Activated naive CD4-positive, alpha-beta T cell (primary cell): Measurements from ENCODE around the gene VPS36.
"Not testable (repeated sequence)": the region's sequence is repeated elsewhere in the genome, so short reads cannot be mapped to it uniquely, and the experiment has no call there.

Experiments
- DNase-seq, 4 experiments: peaks; one replicate each; lab custom pipeline; 2025; lab: John Stamatoyannopoulos, UW

The VPS36 gene

DNA sequence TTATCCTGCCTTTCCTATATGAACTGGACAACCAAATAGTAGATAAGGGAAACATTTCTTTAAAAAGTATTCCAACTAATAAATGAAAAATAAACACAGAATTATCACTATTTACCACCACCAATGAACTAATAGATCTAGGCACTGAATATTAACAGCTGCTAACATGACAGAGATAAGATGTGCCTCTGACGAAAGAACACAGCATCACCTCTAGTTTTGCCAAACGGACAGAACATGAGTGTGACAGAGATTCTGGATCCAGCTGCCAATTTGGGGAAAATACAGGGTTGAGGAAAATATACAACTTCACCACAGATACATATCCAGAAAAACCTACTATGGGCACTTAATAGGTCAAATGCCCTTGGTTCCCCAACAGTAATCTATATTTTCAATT lies 18.0 kb downstream of the VPS36 start:
- no peak for DNase-seq

DNA sequence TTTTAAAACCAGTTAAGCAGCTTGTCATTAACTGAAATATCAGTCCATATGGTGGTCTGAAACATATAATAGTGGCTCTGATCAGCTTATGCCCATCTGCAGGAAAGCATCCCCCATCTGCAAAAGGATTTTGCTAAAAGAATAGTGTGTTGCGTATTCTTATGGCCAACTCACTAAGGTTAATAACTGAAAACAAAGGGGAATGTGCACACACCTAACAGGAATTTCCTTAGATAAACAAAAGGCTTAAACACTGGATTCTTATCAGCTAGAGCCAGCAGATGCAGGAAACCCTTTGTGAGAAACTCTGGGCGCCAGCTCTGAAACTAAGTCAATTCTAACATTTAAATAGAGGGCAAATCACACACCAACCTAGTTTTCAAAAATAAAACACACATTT lies 22.1 kb downstream of the VPS36 start:
- no peak for DNase-seq

DNA sequence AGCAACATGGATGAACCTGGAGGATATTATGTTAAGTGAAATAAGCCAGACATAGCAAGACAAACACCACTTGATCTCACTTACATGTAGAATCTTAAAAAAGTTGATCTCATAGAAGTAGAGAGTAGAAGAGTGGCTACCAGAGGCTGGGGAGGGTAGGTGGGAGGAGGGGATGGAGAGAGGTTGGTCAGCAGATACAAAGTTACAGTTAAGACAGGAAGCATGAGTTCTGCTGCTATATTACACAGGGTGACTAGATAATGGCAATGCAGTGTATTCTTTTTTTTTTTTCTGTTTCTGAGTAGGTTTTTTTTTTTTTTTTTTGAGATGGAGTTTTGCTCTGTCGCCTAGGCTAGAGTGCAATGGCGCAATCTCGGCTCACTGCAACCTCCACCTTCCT lies 29.2 kb downstream of the VPS36 start:
- no peak for DNase-seq

DNA sequence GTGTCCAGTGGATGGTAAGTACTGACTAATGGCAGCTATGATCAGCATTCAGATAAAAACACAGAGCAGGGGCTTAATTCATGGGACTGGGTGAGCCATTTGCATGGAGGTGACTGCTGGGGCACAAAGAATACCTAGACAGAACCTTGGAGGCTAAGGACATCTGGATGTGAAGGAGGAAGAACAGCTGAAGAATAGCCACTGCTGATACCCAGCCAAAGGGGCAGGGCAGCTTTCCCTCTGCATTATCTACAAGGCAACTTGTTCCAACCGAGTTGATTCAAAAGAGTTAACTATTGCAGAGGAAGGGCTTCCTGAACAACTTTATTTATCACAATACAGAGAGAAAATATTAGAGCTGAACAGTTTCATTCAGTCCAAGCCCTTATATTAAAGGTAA lies 31.4 kb downstream of the VPS36 start:
- no peak for DNase-seq

DNA sequence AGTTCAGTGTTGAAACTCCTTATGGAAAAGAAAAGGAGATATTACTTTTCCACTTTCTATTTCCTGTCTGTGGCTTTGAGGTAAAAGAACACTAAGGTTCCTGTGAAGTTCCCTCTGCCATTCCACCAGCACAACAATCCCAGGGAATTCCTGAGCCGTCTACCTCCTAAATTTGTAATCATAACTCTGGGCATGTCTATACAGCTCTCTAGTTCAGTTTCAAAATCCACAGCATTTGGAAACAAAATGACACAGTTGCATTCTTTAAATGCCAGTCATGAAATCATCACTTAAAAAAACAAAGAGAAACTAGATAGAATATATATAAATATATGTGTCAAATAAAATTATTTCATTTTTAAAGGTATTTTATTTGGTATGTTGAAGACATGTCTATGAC lies 35.5 kb downstream of the VPS36 start:
- no peak for DNase-seq

DNA sequence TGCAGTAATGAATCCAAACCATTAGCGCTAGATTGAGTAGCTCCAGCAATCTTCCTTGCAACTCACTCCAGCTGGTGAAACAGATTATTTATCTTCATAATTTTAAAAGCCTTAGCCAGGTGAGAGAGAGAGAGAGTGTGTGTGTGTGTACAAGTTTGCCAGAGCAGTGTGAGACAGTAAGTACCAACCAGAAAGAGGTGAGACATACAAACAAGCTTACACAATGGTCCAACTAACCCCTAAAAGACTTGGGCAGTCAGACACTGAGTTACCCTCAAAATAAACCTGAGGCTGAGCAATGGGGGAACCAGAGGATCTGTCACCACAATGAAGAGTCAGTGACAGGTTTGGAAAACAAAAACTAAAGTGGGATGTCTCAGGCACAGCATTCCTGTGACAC lies 36.4 kb downstream of the VPS36 start:
- no peak for DNase-seq

DNA sequence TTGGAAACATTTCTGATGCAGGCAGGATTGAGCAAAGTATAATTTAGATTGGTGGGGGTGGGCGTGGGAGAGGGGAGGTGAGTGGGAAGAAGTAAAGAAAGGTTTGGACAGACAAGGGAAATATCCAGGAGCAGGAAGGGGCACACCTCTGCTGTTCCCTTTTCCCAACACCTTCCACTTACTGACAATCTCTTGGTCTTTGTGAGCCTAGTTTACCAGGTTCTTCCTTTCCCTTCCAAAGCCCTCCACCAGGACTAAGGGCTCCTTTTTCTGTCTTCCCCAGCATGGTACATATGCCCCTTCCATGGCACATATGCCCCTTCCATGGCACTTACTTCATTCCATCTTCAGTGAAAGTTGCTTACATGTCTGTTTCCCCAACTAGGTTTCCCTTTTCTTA lies 38.3 kb downstream of the VPS36 start:
- no peak for DNase-seq

DNA sequence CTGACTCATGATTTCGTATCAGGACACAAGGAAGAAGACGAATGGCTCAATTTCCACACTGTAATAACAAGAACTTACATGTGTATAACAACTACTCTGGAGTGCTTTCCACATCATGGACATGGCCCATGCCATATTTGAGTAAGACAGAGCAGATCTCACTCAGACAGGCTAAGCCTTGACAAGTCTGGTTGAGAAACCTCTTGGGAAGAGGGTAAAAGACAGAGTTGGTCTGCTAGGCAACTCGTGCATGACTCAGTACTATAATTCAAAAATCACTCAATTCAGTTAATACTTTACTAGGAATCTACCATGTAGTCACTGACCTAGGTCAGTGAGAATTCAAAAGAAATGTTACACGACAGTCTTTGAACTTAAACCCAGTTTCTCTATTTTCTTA lies 38.8 kb downstream of the VPS36 start:
- no peak for DNase-seq

DNA sequence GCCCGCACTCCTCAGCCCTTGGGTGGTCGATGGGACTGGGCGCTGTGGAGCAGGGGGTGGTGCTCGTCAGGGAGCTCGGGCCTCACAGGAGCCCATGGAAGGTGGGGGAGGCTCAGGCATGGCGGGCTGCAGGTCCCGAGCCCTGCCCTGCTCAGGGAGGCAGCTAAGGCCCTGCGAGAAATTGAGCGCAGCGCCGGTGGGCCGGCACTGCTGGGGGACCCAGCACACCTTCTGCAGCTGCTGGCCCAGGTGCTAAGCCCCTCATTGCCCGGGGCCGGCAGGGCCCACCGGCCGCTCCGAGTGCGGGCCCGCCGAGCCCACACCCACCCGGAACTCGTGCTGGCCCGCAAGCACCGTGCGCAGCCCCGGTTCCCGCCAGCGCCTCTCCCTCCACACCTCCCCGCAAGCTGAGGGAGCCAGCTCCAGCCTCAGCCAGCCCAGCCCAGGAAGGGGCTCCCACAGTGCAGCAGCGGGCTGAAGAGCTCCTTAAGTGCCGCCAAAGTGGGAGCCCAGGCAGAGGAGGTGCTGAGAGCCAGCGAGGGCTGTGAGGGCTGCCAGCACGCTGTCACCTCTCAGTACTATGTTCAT lies 42.3 kb downstream of the VPS36 start:
- DNase-seq = not testable (repeated sequence)

DNA sequence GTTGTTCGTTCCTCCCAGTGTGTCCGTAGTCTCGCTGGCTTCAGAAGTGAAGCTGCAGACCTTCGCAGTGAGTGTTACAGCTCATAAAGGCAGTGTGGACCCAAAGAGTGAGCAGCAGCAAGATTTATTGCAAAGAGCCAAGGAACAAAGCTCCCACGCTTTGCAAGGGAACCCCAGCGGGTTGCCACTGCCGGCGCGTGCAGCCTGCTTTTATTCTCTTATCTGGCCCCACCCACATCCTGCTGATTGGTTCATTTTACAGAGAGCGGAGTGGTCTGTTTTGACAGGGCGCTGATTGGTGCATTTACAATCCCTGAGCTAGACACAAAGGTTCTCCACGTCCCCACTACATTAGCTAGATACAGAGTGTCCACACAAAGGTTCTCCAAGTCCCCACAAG lies 43.0 kb downstream of the VPS36 start:
- DNase-seq = not testable (repeated sequence)

DNA sequence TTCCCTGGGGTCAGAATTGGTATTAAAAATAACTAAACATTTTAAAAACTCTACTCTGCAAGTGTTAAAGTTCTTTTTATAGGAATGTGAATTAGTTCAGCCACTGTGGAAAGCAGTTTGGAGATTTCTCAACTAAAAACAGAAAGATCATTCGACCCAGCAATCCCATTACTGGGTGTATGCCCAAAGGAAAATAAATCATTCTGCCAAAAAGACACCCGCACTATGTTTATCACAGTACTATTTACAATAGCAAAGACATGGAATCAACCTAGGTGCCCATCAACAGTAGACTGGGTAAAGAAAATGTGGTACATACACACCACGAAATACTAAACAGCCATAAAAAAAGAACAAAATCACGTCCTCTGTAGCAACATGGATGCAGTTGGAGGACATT lies 43.8 kb downstream of the VPS36 start:
- no peak for DNase-seq

DNA sequence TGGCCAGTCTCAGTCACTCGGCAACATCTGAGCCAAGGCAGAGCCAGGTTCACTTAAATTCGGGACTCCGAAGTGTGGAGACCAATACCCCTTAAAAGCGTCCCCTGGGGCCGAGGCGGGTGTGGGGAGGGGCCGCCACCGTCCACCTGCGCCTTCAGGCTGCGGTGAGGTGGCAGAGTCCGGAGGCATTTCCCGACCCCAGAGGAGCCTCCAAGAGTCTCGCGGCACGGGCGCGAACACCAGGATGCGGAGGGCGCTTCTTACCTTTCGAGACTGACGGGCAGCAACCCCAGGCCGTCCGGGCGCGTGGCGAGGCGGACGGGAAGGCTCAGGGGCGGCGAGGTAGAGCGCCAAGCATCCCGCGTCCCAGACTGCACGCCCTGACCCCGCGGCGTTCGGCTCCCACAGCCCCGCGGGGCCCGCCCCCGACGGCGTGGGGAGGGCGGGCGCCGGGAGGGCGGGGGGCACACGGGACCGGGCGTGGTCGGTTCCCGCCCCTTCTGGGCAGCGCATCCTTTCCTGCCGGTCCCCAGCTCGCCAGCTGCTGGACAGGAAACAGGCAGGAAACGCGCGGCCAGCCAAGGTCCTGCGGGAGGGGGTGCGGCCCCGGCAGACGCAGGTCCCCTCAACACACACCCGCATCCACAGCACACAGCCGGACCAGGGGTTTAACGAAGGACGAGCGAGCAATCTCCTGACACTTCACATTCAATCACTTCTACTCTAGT lies 44.5 kb downstream of the VPS36 start, which contains the start of gene THSD1:
THSD1 (minus strand) TSS at position 406 of the 728 bp plus-strand sequence. CDS start 3,572 bp downstream, outside the sequence.
- no peak for DNase-seq

DNA sequence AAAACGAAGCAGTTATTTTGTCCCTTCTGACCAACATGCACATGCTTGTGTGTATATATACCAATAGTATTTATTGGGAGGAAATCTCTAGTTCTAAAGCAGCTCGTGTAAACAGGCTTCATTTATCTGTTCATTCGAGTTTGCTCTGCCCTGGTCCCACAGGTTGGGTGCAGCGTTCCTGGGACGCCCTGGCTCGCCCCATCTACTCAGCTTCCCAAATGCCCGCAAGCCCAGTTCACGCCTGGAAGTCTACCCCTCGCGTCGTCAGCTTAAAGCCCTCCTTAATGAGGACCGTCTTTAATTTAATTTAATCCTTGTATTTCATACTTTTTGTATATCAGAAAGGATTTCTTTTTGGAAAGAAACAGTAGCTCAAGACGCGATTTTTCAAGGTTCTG lies 45.1 kb downstream of the VPS36 start:
- no peak for DNase-seq

DNA sequence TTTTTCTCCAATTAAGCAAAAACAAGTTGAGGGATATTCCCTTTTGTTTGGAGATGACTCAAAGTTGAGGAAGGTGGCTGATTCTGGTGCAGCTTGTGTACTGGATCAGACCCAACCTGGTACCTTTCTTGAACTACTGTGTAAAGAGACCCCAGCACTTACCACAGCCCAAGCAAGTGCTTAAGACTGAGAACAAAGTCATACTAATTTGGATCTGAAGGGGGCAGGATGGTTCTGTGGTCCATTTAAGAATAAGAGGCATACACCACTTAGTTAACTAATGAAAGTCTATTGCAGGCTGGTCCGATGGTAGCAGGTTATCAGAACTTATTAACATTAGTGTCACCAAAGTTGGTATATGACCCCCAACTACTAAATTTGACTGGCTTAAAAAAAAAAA lies 50.7 kb downstream of the VPS36 start:
- DNase-seq = no peak

DNA sequence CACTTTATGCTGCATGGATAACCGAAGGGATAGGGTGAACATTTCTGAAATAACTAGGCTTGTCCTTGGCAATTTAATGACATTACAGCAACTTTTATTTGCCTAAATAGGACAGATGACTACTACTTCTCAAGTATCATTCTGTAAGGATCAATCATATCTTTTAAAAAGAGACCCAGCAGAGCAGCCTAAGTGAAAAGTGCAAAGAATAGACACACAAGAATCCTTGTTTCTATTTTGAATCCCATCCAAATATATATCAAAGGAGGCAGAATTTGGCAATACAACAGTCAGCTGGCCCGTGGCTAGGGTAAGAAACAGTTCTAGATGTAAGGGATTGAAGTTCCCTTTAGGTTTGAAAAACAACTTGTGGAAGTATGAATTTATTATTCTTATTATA lies 51.4 kb downstream of the VPS36 start:
- DNase-seq = no peak

DNA sequence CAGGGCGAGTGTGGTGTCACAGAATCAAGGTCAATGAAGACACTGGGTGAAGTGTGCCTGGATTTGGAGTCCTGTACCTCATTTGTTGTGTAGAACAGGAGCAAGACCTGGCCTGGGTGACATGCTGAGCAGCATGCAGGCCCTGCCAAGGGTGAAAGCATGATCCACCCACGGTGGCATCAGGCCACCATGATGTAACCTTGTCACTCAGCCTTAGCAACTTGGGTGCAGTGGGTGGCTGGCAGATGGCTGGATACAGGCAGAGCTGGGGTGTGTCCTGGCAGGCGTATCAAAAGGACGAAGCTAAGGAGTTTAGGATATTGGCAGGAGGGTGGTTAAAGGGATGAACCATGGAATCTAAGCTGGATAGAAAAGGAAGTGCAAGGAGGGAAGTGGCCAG lies 54.7 kb downstream of the VPS36 start:
- DNase-seq = no peak

DNA sequence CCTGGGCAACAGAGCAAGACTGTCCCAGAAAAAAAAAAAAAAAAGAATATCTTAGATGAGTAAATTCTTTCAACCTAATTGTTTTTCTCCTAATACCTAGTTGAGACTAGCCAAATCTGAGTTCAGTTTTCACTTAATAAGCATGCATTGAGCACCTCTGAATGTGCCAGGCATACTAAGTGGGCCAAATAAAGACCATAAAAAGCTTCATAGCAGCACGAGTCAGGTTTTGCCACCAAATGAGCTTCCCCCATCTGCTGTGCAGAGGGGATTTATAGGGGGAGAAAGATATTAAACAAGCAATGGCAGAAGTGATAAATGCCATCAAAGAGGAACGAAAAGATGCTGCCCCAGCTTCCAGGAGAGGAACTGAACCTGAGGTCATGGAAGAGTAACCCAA lies 55.8 kb downstream of the VPS36 start:
- no peak for DNase-seq

DNA sequence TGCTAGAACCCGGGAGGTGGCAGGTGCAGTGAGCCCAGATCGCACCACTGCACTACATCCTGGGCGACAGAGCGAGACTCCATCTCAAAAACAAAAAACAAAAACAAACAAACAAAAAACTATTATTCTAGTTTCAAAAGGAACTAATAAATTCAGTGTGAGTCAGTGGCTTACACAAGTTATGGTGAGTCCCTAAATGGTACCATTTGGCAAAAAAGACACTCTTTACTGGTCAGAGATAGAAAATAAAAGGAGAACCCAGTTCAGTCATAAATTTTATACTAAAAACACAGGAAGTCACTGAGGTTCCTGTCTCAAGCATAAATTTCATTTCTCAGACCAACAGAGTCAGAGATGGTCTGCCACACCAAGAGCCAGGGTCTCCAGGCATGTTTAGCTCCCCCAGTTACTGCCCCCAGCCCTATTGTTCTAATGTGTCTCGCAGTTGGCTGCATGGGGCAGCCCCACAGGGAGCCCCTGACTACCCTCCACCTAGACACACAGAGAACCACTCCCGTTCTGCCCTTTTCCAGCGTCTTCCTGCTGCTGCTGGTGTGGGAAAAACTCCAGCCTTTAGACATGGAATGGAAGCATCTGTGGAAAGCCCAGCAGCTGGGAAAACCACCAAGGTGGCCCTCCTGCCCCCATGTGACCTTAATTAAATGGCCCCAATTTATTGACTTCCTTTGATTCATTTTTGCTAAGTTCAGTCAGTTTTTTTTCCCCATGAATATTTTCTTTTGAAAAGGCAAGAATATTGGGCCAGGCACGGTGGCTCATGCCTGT lies 56.7 kb downstream of the VPS36 start:
- no peak for DNase-seq

DNA sequence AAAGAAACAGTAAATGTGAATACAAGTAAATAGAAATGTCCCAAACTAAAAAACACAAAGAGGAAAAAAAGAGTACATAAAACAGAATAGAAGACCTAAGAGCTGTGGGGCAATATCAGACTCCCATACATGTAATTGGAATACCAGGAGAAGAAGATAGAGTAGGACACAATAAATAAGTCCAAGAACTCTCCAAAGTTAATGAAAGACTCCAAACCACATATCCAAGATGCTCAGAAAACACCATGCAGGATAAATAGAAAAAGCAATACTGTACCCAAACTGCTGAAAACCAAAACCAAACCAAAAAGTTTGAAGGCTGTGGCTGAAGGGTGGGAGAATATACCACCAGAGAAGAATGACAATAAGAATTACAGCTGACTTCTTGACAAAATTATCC lies 62.7 kb downstream of the VPS36 start:
- DNase-seq = no peak

DNA sequence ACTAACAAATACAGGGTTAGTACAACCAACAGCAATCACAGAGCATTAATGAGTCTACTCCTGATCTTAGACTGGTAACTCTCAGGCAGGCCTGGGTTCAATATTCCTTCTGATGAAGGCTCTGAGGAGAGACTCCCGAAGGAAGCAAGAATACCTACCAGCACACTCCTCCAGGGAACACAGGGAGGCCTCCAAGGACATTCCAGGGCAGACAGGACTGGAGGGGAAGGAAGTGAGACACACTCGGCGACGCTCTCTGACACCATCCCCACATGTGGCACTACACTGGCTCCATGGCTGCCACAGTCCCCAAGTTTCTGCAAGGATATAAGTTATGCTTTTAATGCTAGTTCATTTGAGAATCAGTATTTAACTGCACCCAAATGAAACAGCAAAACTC lies 64.6 kb downstream of the VPS36 start:
- no peak for DNase-seq

DNA sequence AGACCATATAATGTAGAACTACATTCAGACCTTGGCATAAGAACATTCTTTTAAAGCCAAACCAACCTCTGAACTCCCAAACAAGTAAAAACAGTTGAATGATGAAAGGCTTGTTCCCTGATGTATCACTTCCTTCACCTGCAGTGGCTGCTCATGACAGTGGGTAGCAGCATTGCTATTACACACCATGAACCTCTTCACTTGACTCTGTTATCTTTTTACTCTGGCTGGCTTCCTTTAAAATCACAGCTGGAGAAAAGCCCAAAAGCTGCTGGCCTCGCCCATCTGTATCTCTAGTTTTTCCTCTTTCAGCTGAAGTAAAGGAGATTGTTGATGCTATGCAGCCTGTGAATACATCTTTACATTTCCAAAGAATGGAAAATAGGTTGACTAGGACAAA lies 67.1 kb downstream of the VPS36 start:
- no peak for DNase-seq

DNA sequence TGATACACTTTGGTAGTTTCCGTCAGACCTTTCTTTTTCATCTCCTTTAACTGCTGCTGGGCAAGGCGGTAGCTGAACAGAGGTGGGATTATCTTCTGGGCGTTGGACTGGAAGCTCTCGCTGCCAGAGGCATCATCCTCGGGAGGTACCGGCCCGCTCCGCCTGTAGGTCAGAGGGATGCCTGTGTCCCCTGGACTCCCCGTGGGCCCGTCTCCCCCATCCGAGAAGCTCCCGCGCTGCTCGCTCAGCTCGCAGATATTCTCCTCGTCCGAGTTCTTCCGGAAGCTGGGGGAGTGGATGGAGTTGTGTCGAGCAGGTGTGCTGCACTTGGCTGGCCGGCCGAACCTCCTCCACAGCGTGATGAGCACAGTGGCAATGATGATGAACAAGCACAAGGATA lies 72.1 kb downstream of the VPS36 start:
- no peak for DNase-seq

DNA sequence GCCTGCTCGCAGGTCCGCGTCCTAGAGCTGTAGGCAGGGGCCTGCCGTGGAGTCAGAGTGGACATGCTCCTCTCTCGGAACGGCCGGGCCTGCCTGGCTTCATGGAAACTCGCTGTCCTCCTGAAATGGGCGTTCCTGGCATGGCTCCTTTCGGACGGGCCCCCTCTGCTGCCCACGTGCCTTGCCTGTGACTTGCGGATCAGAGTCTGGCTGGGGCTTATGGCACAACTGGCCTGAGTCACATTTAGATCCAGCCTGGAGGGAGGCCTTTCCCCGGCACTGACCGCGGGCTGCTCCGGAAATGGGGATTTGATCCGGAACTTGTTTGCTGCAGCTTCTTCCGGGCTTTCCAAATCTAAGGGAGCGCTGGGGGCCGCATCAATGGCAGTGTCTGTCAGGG lies 72.5 kb downstream of the VPS36 start:
- no peak for DNase-seq
